Hypothalamus (tissue), 51 donors: ENCODE results near the gene BTLA.
"Not testable (repeated sequence)": the region's sequence is repeated elsewhere in the genome, so short reads cannot be mapped to it uniquely, and the experiment has no call there.

Experiments
- DNase-seq, 51 donors: peaks; one replicate each; lab custom pipeline; 2025; lab: John Stamatoyannopoulos, UW

The BTLA gene

GRCh38 chr3:112456147-112456546 is 43.1 kb downstream of the BTLA start:
- DNase-seq = no peak

GRCh38 chr3:112448939-112449338 is 50.3 kb downstream of the BTLA start:
- no peak for DNase-seq

- no peak for DNase-seq
Measured at GRCh38 chr3:112446343-112446742, 52.9 kb downstream of the BTLA start.

DNA sequence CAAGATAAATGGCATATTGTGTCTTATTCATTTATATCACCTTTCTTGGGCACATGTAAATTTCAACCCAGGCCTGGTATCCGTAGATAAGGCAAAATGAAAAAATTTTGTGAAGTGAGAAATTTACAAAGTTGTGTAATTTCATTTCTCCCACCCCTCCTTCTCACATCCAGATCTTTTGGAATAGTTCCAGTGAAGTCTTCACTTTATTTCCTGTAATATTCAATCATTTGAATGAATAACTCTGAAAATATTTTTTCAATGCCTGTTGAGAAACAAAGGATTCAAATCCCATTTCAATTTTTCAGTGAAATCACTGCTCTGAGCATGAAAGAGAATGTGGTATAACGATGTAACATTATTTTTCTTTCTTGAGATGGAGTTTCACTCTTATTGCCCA is 53.4 kb downstream of the BTLA start:
- no peak for DNase-seq

GRCh38 chr3:112437146-112438022 is 61.9 kb downstream of the BTLA start:
- no peak for DNase-seq

DNA sequence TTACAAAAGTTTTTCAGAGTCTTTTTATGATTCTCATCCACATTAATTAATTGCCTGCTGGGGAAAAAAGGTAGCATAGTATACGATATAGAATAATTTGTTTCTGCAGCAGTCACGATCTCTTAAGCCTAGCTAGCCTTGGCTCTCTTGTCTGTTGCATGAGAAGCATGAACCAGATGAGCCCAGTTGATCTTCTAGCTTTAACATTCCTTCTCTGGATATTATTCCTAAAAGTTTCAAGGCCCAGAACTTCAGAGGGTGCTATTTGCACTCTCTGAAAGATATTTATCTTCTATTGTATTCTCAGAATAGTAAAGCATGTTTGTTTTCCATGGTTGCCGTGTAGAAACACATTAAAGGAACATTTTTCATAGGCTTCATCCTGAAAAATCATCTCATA is 69.3 kb downstream of the BTLA start:
- no peak for DNase-seq

GRCh38 chr3:112427123-112427522 is 72.1 kb downstream of the BTLA start:
- DNase-seq = no peak

DNA sequence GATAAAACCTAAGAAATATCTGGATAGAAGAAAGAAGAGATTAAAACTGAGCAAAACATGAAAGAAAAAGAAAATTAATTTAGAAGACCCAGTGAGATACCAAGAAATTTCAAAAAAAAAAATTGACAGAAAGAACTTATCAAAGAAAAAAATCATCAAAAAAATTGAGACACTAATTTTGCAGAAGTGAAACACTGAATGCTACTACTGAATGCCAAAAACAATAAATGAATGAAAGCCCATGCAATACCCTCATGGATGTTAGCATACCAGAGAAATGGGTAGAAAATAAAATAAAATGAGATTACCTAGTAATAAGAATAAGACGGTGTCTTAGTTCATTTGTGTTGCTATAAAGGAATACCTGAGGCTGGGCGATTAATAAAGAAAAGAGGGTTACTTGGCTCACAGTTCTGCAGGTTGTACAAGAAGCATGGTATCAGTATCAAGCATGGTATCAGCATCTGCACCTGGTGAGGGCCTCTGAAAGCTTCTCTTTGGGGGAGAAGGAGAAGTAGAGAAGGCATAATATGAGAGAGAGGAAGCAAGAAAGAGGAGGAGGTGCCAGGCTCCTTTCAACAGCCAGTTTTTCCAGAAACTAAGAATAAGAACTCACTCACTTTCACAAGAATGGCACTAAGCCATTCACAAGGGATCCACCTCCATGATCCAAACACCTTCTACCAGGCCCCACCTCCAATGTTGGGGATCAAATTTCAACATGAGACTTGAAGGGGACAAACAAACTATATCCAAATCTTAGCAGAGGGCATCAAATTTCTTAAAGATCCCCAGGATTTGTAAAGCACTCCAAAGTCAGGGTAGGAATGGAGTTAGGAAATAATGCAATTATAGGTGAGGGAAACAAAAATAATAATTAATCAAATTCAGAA is 73.2 kb downstream of the BTLA start:
- no peak for DNase-seq

- no peak for DNase-seq
Measured at GRCh38 chr3:112425382-112425781, 73.9 kb downstream of the BTLA start.

DNA sequence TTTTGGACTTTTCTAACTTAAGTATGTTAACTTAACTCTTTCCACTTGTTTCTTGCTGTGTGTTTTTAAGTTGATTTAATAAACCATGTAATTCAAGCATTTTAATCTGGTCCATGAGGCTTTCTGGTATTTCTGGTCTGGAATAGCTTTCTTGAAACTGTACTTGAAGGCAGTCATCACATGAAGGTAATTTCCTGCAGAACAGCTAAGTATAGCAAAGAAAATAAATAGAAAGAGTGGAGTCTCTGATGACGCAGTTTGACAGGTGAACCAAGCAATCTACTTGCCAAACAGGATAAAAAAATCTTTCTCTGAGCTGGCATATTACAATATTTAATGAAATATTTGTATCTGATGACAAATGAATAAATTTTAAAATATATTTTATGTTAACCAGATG is 74.9 kb downstream of the BTLA start:
- DNase-seq = no peak

- DNase-seq = not testable (repeated sequence)
Measured at GRCh38 chr3:112422921-112423320, 76.4 kb downstream of the BTLA start.

GRCh38 chr3:112418526-112418925 is 80.7 kb downstream of the BTLA start:
- DNase-seq = not testable (repeated sequence)

DNA sequence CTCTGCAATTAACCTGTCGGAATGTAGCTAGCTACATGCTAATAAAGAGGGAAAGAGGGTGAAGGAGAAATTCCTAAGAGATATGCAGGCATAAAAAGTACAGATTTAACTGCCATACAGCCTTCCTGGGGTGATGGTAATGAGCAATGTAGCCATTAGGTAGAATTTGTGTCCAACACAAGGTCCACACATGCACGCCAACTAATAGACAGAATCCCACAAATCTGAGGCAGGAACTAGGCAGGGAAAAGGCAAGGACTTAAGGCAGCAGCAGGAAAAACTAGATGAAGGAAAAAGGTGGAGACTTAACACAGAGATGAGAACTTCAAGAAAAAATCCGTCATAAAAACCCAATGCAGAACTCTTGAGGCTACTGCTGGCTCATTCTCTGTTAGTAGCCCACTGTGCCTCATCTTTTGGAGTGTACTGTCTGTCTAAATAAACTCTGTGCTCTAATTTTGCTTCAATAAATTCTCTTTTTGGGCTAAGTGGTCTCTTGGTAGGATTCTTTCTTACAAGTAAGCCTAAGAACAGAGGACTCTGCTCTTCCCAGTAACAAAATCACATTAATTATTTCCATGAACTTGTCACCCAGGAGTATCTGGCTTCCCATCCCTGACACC is 81.5 kb downstream of the BTLA start:
- DNase-seq = no peak

DNA sequence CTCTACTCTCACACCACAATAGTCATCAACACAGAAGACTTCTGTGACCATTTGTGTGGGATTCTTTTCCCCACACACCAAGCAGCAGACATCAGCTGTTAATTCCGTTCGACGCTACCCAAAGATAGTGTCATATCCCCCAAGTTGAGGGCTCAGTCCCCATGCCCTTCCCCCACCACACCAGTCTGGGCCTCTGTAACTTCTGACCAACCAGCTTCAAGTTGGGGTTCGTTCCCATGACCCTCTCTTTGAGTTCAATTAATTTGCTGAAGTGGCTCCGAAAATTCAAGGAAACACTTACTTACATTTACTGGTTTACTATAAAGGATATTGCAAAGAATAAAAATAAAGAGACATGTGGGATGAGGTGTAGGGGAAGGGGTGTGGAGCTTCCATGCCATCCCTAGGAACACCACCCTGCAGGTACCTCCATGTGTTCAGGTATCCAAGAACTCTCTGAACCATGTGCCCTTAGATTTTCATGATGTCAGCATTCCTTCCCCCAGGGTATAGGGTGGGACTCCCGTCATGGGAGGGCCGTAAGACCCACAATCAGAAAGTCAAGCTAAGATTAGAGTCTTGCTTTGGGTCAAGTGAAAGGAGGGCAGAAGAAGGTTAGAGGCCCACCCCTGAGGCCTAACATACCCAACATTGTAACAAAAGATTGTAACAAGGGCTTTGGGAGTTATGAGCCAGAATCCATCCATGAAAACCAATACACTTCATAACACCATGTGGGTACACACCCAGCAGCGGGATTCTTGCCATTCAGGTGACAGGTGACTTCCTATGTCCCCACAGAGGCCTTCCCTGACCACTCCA is 82.7 kb downstream of the BTLA start:
- no peak for DNase-seq

GRCh38 chr3:112415390-112415789 is 83.9 kb downstream of the BTLA start:
- DNase-seq = no peak
